ENCODE measurements around the gene FOXL3. TPM values are rescaled to one million over a fixed set of nuclear protein-coding genes. Genes with fewer than 3 reads are reported as not detected.

FOXL3 gene
- total and polyA plus RNA-seq, 4 donors = not detected

- no peak overlapping the region for H3K27ac ChIP-seq (ENCODE audit: low read depth in 1 of 2, low read length in 2 of 2)
- no peaks in the 10 kb centered on the region for H3K36me3 ChIP-seq (ENCODE audit: control insufficient read depth in 4 of 4, insufficient read depth in 3 of 4, low read depth in 1 of 4, low read length in 3 of 4)
- 93% methylated on average over 34 of the region's 34 CpGs for WGBS
- no peak overlapping the region for H3K4me3 ChIP-seq (ENCODE audit: low read depth in 1 of 3, low read length in 3 of 3)
- DNase-seq (ENCODE audit: low spot score) = no peak
- H3K9me3 ChIP-seq (ENCODE audit: control insufficient read depth in 4 of 4, low read length in 3 of 4) = no peaks in the 10 kb centered on the region
- no peaks in the 10 kb centered on the region for H3K27me3 ChIP-seq (ENCODE audit: control insufficient read depth in 4 of 4, insufficient read depth in 4 of 4, low read length in 3 of 4)
- TF ChIP-seq RXRA (IDR thresholded peaks at IDR 0.05) (no peak), CTCF (IDR thresholded peaks at IDR 0.05; ENCODE audit: low read depth, low read length, missing input control) (no peak), TAF1 (conservative IDR thresholded peaks at IDR 0.05) (no peak), RAD21 (IDR thresholded peaks at IDR 0.05) (no peak), HNF4G (IDR thresholded peaks at IDR 0.05) (no peak), EGR1 (IDR thresholded peaks at IDR 0.05; ENCODE audit: low read depth in 2 of 2) (no peak), JUND (IDR thresholded peaks at IDR 0.05) (no peak), FOXA2 (IDR thresholded peaks at IDR 0.05) (no peak), YY1 (IDR thresholded peaks at IDR 0.05) (no peak), FOXA1 (IDR thresholded peaks at IDR 0.05) (no peak), ZBTB33 (IDR thresholded peaks at IDR 0.05) (no peak), SP1 (IDR thresholded peaks at IDR 0.05) (no peak), GABPA (IDR thresholded peaks at IDR 0.05 in 1 of 2, conservative IDR thresholded peaks at IDR 0.05 in 1 of 2) (no peak), NR2F2 (IDR thresholded peaks at IDR 0.05) (no peak), ATF3 (IDR thresholded peaks at IDR 0.05) (no peak), MAX (IDR thresholded peaks at IDR 0.05) (no peak), REST (IDR thresholded peaks at IDR 0.05) (no peak), HNF4A (conservative IDR thresholded peaks at IDR 0.05) (no peak)
- H3K4me1 ChIP-seq (ENCODE audit: control insufficient read depth in 4 of 4, insufficient read depth in 4 of 4, low read length in 3 of 4) = peaks cover 3 to 8% (median 6%) of the 10 kb centered on the region in 4 donors
- no peak overlapping the region for H3K9ac ChIP-seq (ENCODE audit: low read depth in 1 of 2, low read length in 2 of 2)
Observed at GRCh38 chr7:336810-337566, 47.0 kb downstream of the FOXL3 start.

Measured in liver (tissue), 9 donors.